SK-N-SH treated with all-trans-retinoic acid at 6 μM for 48 hours (cell line): ENCODE measurements around the gene HACD2.

Source experiments
- ARNTL ChIP-seq: fragments of 450-650 bp; formaldehyde crosslinking; IDR thresholded peaks from 2 replicates; pipeline ENCODE4 v1.5.0; 2020; ENCODE audit warnings: low read depth, mild to moderate bottlenecking, moderate library complexity, borderline replicate concordance
- BACH2 ChIP-seq: fragments of 250-450 bp; sonication (Bioruptor Pico); IDR thresholded peaks from 2 replicates; pipeline ENCODE4 v1.9.0; 2021; ENCODE audit warnings: mild to moderate bottlenecking, borderline replicate concordance
- CSDC2 ChIP-seq: fragments of 250-450 bp; sonication (Bioruptor Pico); IDR thresholded peaks from 2 replicates; pipeline ENCODE4 v1.5.0; 2020; ENCODE audit warnings: mild to moderate bottlenecking, moderate library complexity
- SNAI2 ChIP-seq: fragments of 250-450 bp; sonication (Bioruptor Pico); IDR thresholded peaks from 2 replicates; pipeline ENCODE4 v1.5.0; 2020; ENCODE audit warnings: mild to moderate bottlenecking, moderate library complexity
- TCF4 ChIP-seq: fragments of 250-450 bp; sonication (Bioruptor Pico); IDR thresholded peaks from 2 replicates; pipeline ENCODE4 v1.8.0; 2021; ENCODE audit warnings: mild to moderate bottlenecking, moderate library complexity, borderline replicate concordance
- ZC3H10 ChIP-seq: fragments of 250-450 bp; sonication (Bioruptor Pico); IDR thresholded peaks from 2 replicates; pipeline ENCODE4 v1.5.1; 2021; ENCODE audit warnings: mild to moderate bottlenecking, moderate library complexity
- ZFP3 ChIP-seq: fragments of 250-450 bp; sonication (Bioruptor Pico); IDR thresholded peaks from 2 replicates; pipeline ENCODE4 v1.5.0; 2020; ENCODE audit warnings: mild to moderate bottlenecking, moderate library complexity
- ZFP30 ChIP-seq: fragments of 450-650 bp; formaldehyde crosslinking; IDR thresholded peaks from 2 replicates; pipeline ENCODE4 v1.5.0; 2022; ENCODE audit warnings: mild to moderate bottlenecking, moderate library complexity
- TF ChIP-seq, protein P1 (sequence below): fragments of 250-450 bp; sonication (Bioruptor Pico); IDR thresholded peaks from 2 replicates; pipeline ENCODE4 v1.5.1; 2021; ENCODE audit warnings: mild to moderate bottlenecking, moderate library complexity

DNA sequence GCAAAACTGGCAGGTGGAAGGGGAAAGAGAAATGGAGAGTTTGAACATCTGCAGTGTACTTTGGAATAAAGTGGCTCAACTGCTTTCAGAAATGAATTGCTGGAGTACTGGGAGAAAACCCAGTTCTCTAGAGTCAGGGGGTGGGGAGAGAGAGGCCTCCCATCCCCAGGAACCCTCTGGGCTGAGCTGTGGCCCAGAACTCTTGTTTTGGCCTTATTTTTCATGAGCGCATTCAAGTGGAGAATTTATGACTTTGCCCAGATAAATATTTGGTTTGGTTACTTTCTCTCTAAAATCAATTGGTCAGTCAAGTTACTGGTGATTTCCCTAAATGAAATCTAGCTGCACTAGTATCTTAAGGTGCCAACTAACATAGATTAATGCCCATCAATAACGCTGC, 28.7 kb upstream of the HACD2 start:
- TF ChIP-seq ZC3H10 (CRISPR knock-in tag) (no peak), CSDC2 (no peak), SNAI2 (CRISPR knock-in tag) (no peak), ZFP3 (no peak), ZFP30 (CRISPR knock-in tag) (no peak), TCF4 (no peak), ARNTL (CRISPR knock-in tag) (no peak), BACH2 (CRISPR knock-in tag) (no peak)
- TF ChIP-seq, protein P1, sequence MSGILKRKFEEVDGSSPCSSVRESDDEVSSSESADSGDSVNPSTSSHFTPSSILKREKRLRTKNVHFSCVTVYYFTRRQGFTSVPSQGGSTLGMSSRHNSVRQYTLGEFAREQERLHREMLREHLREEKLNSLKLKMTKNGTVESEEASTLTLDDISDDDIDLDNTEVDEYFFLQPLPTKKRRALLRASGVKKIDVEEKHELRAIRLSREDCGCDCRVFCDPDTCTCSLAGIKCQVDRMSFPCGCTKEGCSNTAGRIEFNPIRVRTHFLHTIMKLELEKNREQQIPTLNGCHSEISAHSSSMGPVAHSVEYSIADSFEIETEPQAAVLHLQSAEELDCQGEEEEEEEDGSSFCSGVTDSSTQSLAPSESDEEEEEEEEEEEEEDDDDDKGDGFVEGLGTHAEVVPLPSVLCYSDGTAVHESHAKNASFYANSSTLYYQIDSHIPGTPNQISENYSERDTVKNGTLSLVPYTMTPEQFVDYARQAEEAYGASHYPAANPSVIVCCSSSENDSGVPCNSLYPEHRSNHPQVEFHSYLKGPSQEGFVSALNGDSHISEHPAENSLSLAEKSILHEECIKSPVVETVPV (CRISPR knock-in tag) = no peak
